K562 (cell line): Measurements from ENCODE around the gene AVPR1B. TPM values are rescaled to one million over a fixed set of nuclear protein-coding genes. Genes with fewer than 3 reads are reported as not detected.

Experiments
- CBFA2T3 ChIP-seq: fragments of 450-650 bp; IDR thresholded peaks from 2 replicates; pipeline ENCODE4 v1.6.1; 2017
- FOXM1 ChIP-seq, 2 experiments: fragments of 450-650 bp in 1 of 2; sonication (generic) in 1 of 2; formaldehyde crosslinking in 1 of 2; IDR thresholded peaks; 2 replicates each; pipeline versions ENCODE4 v1.6.1 to v1.9.0; 2017 to 2022; ENCODE audit warnings: low read depth in 2 of 2, mild to moderate bottlenecking in 2 of 2, missing genetic modification reagents in 1 of 2, moderate library complexity in 1 of 2
- MECOM ChIP-seq: fragments of 250-450 bp; sonication (Bioruptor Pico); IDR thresholded peaks from 2 replicates; pipeline ENCODE4 v1.8.0; 2022; ENCODE audit warnings: inconsistent platforms
- MLLT1 ChIP-seq, 2 experiments: fragments of 450-650 bp; IDR thresholded peaks; 2 replicates each; pipeline ENCODE4 v1.6.1; 2016
- polyA plus RNA-seq, 8 experiments: library from polyadenylated mRNA; depleted of rRNA in 4 of 8; stranded (reverse) in 5 of 8; unstranded in 3 of 8; fragments of >200 nt; fragmentation: Nextera tagmentation in 2 of 8; fragmentation: Illumina TruSeq in 1 of 8; extraction: Ambion mirVana in 2 of 8; extraction: Trizol in 1 of 8; gene quantifications; 2 replicates each; pipeline versions ENCODE4 v1.2.1 to v1.2.3, GENCODE V29; 2011 to 2014; ENCODE audit warnings: inconsistent platforms in 1 of 8, missing spikeins in 1 of 8
- total RNA-seq, 7 experiments: library from RNA; depleted of rRNA in 6 of 7; stranded (reverse); fragments of >200 nt in 6 of 7; fragmentation: Illumina TruSeq in 2 of 7; extraction: Trizol in 2 of 7; gene quantifications; 2 replicates each; pipeline versions ENCODE4 v1.2.1 to v1.2.3, GENCODE V29; 2011 to 2021; ENCODE audit warnings: low replicate concordance in 1 of 7
- TF ChIP-seq, protein P1 (sequence below): fragments of 450-650 bp; formaldehyde crosslinking; IDR thresholded peaks from 2 replicates; pipeline ENCODE4 v1.4.0; 2022; ENCODE audit warnings: missing genetic modification characterization

AVPR1B gene
- total and polyA plus RNA-seq, 9 of the 15 experiments (the other 6 are each of a cell fraction or from before 2014, with no cell fraction given) = not detected

- no peak for TF ChIP-seq MECOM (CRISPR knock-in tag)
- 0 out of 2 replicates have a peak, but pooled peaks have one; percentile 18 for TF ChIP-seq FOXM1 (IDR thresholded peaks at IDR 0.05; ENCODE audit: low read depth)
- TF ChIP-seq FOXM1 (CRISPR knock-in tag; IDR thresholded peaks at IDR 0.05; ENCODE audit: low read depth) = no peak
- TF ChIP-seq CBFA2T3 = peak; percentile 76
- TF ChIP-seq MLLT1 (IDR thresholded peaks at IDR 0.05) = no peak
- TF ChIP-seq, protein P1, sequence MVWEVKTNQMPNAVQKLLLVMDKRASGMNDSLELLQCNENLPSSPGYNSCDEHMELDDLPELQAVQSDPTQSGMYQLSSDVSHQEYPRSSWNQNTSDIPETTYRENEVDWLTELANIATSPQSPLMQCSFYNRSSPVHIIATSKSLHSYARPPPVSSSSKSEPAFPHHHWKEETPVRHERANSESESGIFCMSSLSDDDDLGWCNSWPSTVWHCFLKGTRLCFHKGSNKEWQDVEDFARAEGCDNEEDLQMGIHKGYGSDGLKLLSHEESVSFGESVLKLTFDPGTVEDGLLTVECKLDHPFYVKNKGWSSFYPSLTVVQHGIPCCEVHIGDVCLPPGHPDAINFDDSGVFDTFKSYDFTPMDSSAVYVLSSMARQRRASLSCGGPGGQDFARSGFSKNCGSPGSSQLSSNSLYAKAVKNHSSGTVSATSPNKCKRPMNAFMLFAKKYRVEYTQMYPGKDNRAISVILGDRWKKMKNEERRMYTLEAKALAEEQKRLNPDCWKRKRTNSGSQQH (CRISPR knock-in tag) = no peak
These were observed 49.5 kb downstream of the AVPR1B start (continued) for GRCh38 chr1:206067486-206068227.
